Colonic mucosa (tissue), 4 donors: ENCODE measurements around the gene GPC5. TPM values are rescaled to one million over a fixed set of nuclear protein-coding genes. Genes with fewer than 3 reads are reported as not detected.
"Not testable (repeated sequence)": the region's sequence is repeated elsewhere in the genome, so short reads cannot be mapped to it uniquely, and the experiment has no call there.

Source experiments
- DNase-seq: peaks from one replicate; pipeline ENCODE4 v3.0.0-alpha.2; 2020
- H3K27ac ChIP-seq: fragments of 200-600 bp; one replicate; pipeline ENCODE4 v1.8.0; 2021
- H3K27me3 ChIP-seq: fragments of 200-600 bp; one replicate; pipeline ENCODE4 v1.8.0; 2021
- H3K36me3 ChIP-seq: fragments of 200-600 bp; one replicate; pipeline ENCODE4 v1.8.0; 2021
- H3K4me1 ChIP-seq: fragments of 200-600 bp; one replicate; pipeline ENCODE4 v1.8.0; 2021; ENCODE audit warnings: mild to moderate bottlenecking
- H3K4me3 ChIP-seq: fragments of 200-600 bp; one replicate; pipeline ENCODE4 v1.8.0; 2021
- H3K9ac ChIP-seq, 2 donors: one replicate each; pipeline ENCODE4 v1.7.0; 2013; ENCODE audit warnings: control low read depth in 2 of 2, low read depth in 2 of 2, low read length in 2 of 2
- H3K9me3 ChIP-seq: fragments of 200-600 bp; one replicate; pipeline ENCODE4 v1.8.0; 2021
- intact Hi-C: fragments of 100-400 bp; cut with DNase I; formaldehyde crosslinking; loops from one replicate; pipeline ENCODE4 v1.14.1; 2022
- total RNA-seq, 2 donors: library from RNA; stranded (reverse); fragmentation: NEBNext Ultra II Directional in 1 of 2; extraction: Animal tissue kit (Norgen Biotek cat#: 25700) in 1 of 2; gene quantifications; one replicate each; pipeline ENCODE4 v1.2.1, GENCODE V29; 2021
- TF ChIP-seq, protein P1 (sequence below): fragments of 200-600 bp; IDR thresholded peaks from one replicate; pipeline ENCODE4 v1.8.0; 2022; ENCODE audit warnings: antibody characterized with exemption, mild to moderate bottlenecking
- donor health status: healthy.
- donor health status: DM: no; HTN: no; CAD: no.
- donor health status: DM: no; HTN: no; CAD: no.

The GPC5 gene
- total RNA-seq, 2 donors from 2014 or later: 0.42 TPM; not detected in 1

DNA sequence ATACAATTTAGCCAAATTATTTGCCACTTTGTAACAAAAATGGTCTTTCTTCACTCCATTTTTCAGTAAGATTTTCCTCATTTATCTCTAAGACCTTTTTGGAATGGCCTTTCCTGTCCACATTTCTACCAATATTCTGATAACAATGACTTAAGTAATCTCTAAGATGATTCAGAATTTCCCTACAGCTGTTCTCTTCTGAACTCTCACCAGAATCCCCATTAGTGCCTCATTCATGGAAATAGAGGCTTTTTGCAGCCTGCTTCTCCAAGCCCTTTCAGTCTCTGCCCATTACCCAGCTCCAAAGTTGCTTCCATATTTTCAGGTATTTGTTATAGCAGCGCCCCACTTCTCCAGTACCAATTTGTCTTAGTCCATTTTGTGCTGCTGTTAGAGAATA is 867.0 kb downstream of the GPC5 start:
- Histone ChIP-seq H3K9me3 (no peaks in the 10 kb centered on the region), H3K27me3 (no peaks in the 10 kb centered on the region), H3K36me3 (no peaks in the 10 kb centered on the region), H3K27ac (no peak overlapping the region), H3K9ac (no peak overlapping the region), H3K4me1 (no peaks in the 10 kb centered on the region), H3K4me3 (no peak overlapping the region)
- intact Hi-C loops: no loop called here
- TF ChIP-seq, protein P1, sequence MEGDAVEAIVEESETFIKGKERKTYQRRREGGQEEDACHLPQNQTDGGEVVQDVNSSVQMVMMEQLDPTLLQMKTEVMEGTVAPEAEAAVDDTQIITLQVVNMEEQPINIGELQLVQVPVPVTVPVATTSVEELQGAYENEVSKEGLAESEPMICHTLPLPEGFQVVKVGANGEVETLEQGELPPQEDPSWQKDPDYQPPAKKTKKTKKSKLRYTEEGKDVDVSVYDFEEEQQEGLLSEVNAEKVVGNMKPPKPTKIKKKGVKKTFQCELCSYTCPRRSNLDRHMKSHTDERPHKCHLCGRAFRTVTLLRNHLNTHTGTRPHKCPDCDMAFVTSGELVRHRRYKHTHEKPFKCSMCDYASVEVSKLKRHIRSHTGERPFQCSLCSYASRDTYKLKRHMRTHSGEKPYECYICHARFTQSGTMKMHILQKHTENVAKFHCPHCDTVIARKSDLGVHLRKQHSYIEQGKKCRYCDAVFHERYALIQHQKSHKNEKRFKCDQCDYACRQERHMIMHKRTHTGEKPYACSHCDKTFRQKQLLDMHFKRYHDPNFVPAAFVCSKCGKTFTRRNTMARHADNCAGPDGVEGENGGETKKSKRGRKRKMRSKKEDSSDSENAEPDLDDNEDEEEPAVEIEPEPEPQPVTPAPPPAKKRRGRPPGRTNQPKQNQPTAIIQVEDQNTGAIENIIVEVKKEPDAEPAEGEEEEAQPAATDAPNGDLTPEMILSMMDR: no peak
- no peak for DNase-seq

GRCh38 chr13:92270990-92271389 is 872.6 kb downstream of the GPC5 start:
- TF ChIP-seq, protein P1: no peak
- Histone ChIP-seq H3K4me3 (no peak overlapping the region), H3K27ac (no peak overlapping the region), H3K9me3 (no peaks in the 10 kb centered on the region), H3K4me1 (no peaks in the 10 kb centered on the region), H3K27me3 (no peaks in the 10 kb centered on the region), H3K9ac (no peak overlapping the region), H3K36me3 (no peaks in the 10 kb centered on the region)
- no peak for DNase-seq
- intact Hi-C loops: no loop called here

DNA sequence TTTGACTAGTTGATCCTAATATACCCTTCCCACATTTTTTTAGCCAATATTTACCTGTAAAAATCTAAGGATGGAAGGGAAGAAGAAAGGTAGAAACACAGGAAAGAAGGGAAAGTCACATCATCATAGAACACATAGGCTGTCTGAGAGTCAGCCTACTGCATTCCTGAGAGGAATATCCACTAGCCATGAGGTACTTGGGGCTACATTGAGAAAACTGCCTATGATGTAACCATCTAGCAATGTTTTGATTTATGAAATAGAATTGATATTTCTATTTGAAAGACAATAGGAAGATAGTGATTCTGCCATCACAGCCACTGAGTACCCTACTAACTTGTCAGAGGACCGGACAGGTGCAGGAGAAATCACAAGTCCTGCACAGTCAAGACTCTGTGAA is 873.8 kb downstream of the GPC5 start:
- Histone ChIP-seq H3K27me3 (no peaks in the 10 kb centered on the region), H3K4me1 (no peaks in the 10 kb centered on the region), H3K4me3 (no peak overlapping the region), H3K36me3 (no peaks in the 10 kb centered on the region), H3K9me3 (no peaks in the 10 kb centered on the region), H3K9ac (no peak overlapping the region), H3K27ac (no peak overlapping the region)
- intact Hi-C loops: no loop called here
- no peak for DNase-seq
- TF ChIP-seq, protein P1: no peak

DNA sequence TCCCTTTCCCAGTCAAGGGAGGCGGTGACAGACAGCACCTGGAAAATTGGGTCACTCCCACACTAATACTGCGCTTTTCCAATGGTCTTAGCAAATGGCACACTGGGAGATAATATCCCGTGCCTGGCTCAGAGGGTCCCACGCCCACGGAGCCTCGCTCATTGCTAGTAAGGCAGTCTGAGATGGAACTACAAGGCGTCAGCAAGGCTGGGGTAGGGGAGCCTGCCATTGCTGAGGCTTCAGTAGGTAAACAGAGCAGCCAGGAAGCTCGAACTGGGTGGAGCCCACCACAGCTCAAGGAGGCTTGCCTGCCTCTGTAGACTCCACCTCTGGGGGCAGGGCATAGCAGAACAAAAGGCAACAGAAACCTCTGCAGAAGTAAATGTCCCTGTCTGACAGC is 882.6 kb downstream of the GPC5 start:
- H3K4me1 ChIP-seq, H3K27me3 ChIP-seq, intact Hi-C loops, H3K4me3 ChIP-seq, H3K27ac ChIP-seq, H3K9me3 ChIP-seq, H3K9ac ChIP-seq, DNase-seq, H3K36me3 ChIP-seq: not testable (repeated sequence)

DNA sequence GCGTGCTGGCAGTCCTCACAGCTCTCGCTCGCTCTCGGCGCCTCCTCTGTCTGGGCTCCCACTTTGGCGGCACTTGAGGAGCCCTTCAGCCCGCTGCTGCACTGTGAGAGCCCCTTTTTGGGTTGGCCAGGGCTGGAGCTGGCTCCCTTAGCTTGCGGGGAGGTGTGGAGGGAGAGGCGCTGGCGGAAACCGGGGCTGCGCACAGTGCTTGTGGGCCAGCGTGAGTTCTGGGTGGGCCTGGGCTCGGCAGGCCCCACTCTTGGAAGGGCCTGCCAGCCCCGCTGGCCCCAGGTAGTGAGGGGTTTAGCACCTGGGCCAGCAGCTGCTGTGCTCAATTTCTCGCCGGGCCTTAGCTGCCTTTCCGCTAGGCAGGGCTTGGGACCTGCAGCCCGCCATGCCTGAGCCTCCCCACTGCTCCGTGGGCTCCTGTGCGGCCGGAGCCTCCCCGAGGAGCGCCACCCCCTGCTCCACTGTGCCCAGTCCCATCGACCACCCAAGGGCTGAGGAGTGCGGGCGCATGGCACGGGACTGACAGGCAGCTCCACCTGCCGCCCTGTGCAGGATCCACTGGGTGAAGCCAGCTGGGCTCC is 892.4 kb downstream of the GPC5 start:
- H3K27ac ChIP-seq, H3K9me3 ChIP-seq, DNase-seq, intact Hi-C loops, H3K4me1 ChIP-seq, H3K36me3 ChIP-seq, H3K4me3 ChIP-seq, H3K27me3 ChIP-seq, H3K9ac ChIP-seq: not testable (repeated sequence)

- H3K27me3 ChIP-seq, H3K9ac ChIP-seq, H3K9me3 ChIP-seq, H3K4me3 ChIP-seq, intact Hi-C loops, H3K27ac ChIP-seq, H3K36me3 ChIP-seq, DNase-seq, H3K4me1 ChIP-seq: not testable (repeated sequence)
These were observed 896.1 kb downstream of the GPC5 start for GRCh38 chr13:92294533-92294932.

DNA sequence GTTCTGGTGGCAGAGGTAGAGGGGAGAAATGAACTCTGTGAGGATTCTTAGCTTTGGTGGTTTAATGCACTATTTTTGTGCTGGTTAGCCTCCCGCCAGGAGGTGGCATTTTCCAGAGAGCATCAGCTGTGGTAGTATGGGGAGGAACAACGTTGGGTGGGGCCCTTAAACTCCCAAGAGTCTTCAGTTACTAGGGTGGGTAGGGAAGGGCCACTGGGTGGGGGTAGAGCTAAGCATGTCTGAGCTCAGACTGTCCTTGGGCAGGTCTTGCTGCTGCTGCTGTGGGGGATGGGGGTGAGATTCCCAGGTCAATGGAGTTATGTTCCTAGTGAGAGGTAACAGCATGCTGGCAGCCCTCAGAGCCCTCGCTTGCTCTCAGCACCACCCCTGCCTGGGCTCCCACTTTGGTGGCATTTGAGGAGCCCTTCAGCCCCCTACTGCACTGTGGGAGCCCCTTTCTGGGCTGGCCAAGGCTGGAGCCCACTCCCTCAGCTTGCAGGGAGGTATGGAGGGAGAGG is 897.8 kb downstream of the GPC5 start:
- H3K9me3 ChIP-seq, H3K36me3 ChIP-seq, DNase-seq, H3K9ac ChIP-seq, intact Hi-C loops, H3K4me1 ChIP-seq, H3K4me3 ChIP-seq, H3K27ac ChIP-seq, H3K27me3 ChIP-seq: not testable (repeated sequence)
